CD4-positive, alpha-beta memory T cell (primary cell): Measurements from ENCODE around the gene NRG3. TPM values are rescaled to one million over a fixed set of nuclear protein-coding genes. Genes with fewer than 3 reads are reported as not detected.

Experiments
- CTCF ChIA-PET: fragments of 350-600 bp; sonication (Branson Sonifier 250); formaldehyde crosslinking; loops from one replicate; lab custom pipeline; 2021; ENCODE audit warnings: inconsistent platforms; ENCODE audit not compliant: partially characterized antibody; lab: Charles Lee
- POLR2A ChIA-PET: fragments of 350-600 bp; sonication (Branson Sonifier 250); formaldehyde crosslinking; loops from one replicate; lab custom pipeline; 2021; ENCODE audit not compliant: partially characterized antibody; lab: Charles Lee
- DNase-seq, 5 donors: peaks; one replicate each; pipeline versions ENCODE4 v3.0.0 to v3.0.0-alpha.2; 2020 to 2022; ENCODE audit warnings: mixed read lengths in 1 of 5
- H3K27ac ChIP-seq: one replicate; pipeline ENCODE4 v1.7.0; 2013; ENCODE audit warnings: low read depth, low read length
- H3K27me3 ChIP-seq: 2 replicates; pipeline ENCODE4 v1.7.0; 2013; ENCODE audit warnings: mild to moderate bottlenecking, low read length, moderate library complexity; ENCODE audit not compliant: insufficient read depth
- H3K36me3 ChIP-seq: 2 replicates; pipeline ENCODE4 v1.7.0; 2013; ENCODE audit warnings: mild to moderate bottlenecking, low read length, moderate library complexity; ENCODE audit not compliant: insufficient read depth
- H3K4me1 ChIP-seq: 2 replicates; pipeline ENCODE4 v1.7.0; 2013; ENCODE audit warnings: mild to moderate bottlenecking, low read length, moderate library complexity; ENCODE audit not compliant: insufficient read depth
- H3K4me3 ChIP-seq, 2 donors: one replicate each; pipeline ENCODE4 v1.7.0; 2013; ENCODE audit warnings: low read length in 2 of 2, mild to moderate bottlenecking in 1 of 2
- H3K9me3 ChIP-seq, 2 donors: one replicate each; pipeline ENCODE4 v1.7.0; 2013; ENCODE audit warnings: low read length in 2 of 2, control low read depth in 1 of 2; ENCODE audit not compliant: control insufficient read depth in 1 of 2
- H3K27ac Mint-ChIP-seq, 7 donors: one replicate each; pipeline ENCODE4 v1.8.0; 2020 to 2021; ENCODE audit warnings: mixed read lengths in 7 of 7, mild to moderate bottlenecking in 6 of 7, inconsistent platforms in 3 of 7, moderate library complexity in 3 of 7
- H3K27me3 Mint-ChIP-seq, 2 donors: one replicate each; pipeline ENCODE4 v1.8.0; 2020 to 2021; ENCODE audit warnings: mixed read lengths in 2 of 2
- H3K36me3 Mint-ChIP-seq, 2 donors: one replicate each; pipeline ENCODE4 v1.8.0; 2020 to 2021; ENCODE audit warnings: mixed read lengths in 2 of 2, inconsistent platforms in 1 of 2, mild to moderate bottlenecking in 1 of 2
- H3K4me1 Mint-ChIP-seq, 4 donors: one replicate each; pipeline ENCODE4 v1.8.0; 2020 to 2021; ENCODE audit warnings: mixed read lengths in 4 of 4, mild to moderate bottlenecking in 1 of 4
- H3K4me3 Mint-ChIP-seq, 8 donors: one replicate each; pipeline ENCODE4 v1.8.0; 2020 to 2021; ENCODE audit warnings: mixed read lengths in 8 of 8, mild to moderate bottlenecking in 7 of 8, moderate library complexity in 6 of 8, inconsistent platforms in 3 of 8
- H3K9me3 Mint-ChIP-seq, 8 donors: one replicate each; pipeline ENCODE4 v1.8.0; 2020 to 2021; ENCODE audit warnings: mixed read lengths in 8 of 8, mild to moderate bottlenecking in 5 of 8, inconsistent platforms in 3 of 8, moderate library complexity in 1 of 8
- intact Hi-C: fragments of 100-400 bp; cut with micrococcal nuclease; formaldehyde crosslinking; loops from one replicate; pipeline ENCODE4 v1.15.1; 2023
- polyA plus RNA-seq, 2 donors: library from polyadenylated mRNA; unstranded; fragments of 300-500 nt; fragmentation: Illumina TruSeq; gene quantifications; one replicate each; pipeline ENCODE4 v1.2.3, GENCODE V29; 2021
- total RNA-seq, 2 experiments: library from RNA; stranded (reverse); gene quantifications; one replicate each; pipeline ENCODE4 v1.2.3, GENCODE V29; 2021

Gene NRG3
- total and polyA plus RNA-seq, 4 experiments from 2014 or later: not detected

DNA sequence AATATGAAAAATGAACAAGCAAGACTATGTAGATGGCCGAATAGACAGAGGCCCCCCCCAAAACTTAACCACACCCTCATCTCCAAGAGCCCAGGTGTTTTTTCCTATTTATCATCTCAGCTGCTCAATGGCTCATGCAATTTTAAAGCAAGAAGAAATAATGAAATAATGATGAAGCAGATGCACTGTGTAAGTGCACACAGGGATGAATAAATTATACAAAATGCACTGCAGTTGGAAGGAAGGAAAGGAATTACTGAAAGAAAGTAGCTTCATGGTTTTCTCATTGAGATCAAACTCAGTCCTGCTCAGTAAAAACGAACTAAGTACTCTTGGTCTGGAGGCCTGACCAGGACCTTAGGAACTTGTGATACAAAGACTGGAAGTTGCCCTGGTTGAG, 810.1 kb downstream of the NRG3 start:
- no peak for DNase-seq
- H3K36me3 Mint-ChIP-seq: no peaks in the 10 kb centered on the region
- no peaks in the 10 kb centered on the region for H3K36me3 ChIP-seq
- H3K27ac Mint-ChIP-seq: no peak overlapping the region
- POLR2A ChIA-PET: no interaction called here
- intact Hi-C loops: no loop called here
- no peaks in the 10 kb centered on the region for H3K9me3 ChIP-seq
- no peaks in the 10 kb centered on the region for H3K27me3 ChIP-seq
- H3K4me1 ChIP-seq: no peaks in the 10 kb centered on the region
- H3K27me3 Mint-ChIP-seq: no peaks in the 10 kb centered on the region
- H3K4me3 Mint-ChIP-seq: no peak overlapping the region
- peaks cover 0 to 4% (median 2%) of the 10 kb centered on the region in 8 donors for H3K9me3 Mint-ChIP-seq
- no peaks in the 10 kb centered on the region for H3K4me1 Mint-ChIP-seq
- H3K4me3 ChIP-seq: no peak overlapping the region
- H3K27ac ChIP-seq: no peak overlapping the region
- CTCF ChIA-PET: interaction anchor here (0.6 kb wide), 1 partner anchor 140 kb away, joined by 4 read pairs; no protein-coding TSS in a partner anchor

- Mint-ChIP-seq H3K36me3 (no peaks in the 10 kb centered on the region), H3K27ac (no peak overlapping the region), H3K9me3 (peaks cover 0 to 14% (median 5%) of the 10 kb centered on the region in 8 donors), H3K27me3 (no peaks in the 10 kb centered on the region), H3K4me3 (no peak overlapping the region), H3K4me1 (no peaks in the 10 kb centered on the region)
- no peak overlapping the region for H3K4me3 ChIP-seq
- H3K4me1 ChIP-seq: no peaks in the 10 kb centered on the region
- no peak for DNase-seq
- ChIA-PET CTCF (no interaction called here), POLR2A (no interaction called here)
- no peak overlapping the region for H3K27ac ChIP-seq
- H3K27me3 ChIP-seq: no peaks in the 10 kb centered on the region
- intact Hi-C loops: no loop called here
- no peaks in the 10 kb centered on the region for H3K9me3 ChIP-seq
- H3K36me3 ChIP-seq: no peaks in the 10 kb centered on the region
Measured at GRCh38 chr10:82691211-82691610, 816.2 kb downstream of the NRG3 start.

GRCh38 chr10:82692458-82692857, 817.5 kb downstream of the NRG3 start:
- no peaks in the 10 kb centered on the region for H3K4me1 Mint-ChIP-seq
- DNase-seq: no peak
- H3K36me3 Mint-ChIP-seq: no peaks in the 10 kb centered on the region

GRCh38 chr10:82721831-82722230, 846.8 kb downstream of the NRG3 start:
- CTCF ChIA-PET: no interaction called here
- no peak overlapping the region for H3K27ac ChIP-seq
- H3K4me1 ChIP-seq: no peaks in the 10 kb centered on the region
- Mint-ChIP-seq H3K36me3 (no peaks in the 10 kb centered on the region), H3K27me3 (no peaks in the 10 kb centered on the region), H3K4me3 (no peak overlapping the region), H3K4me1 (no peaks in the 10 kb centered on the region), H3K27ac (no peak overlapping the region), H3K9me3 (peaks cover 2 to 18% (median 5%) of the 10 kb centered on the region in 8 donors)
- no peaks in the 10 kb centered on the region for H3K27me3 ChIP-seq
- no peaks in the 10 kb centered on the region for H3K9me3 ChIP-seq
- H3K36me3 ChIP-seq: no peaks in the 10 kb centered on the region
- no peak overlapping the region for H3K4me3 ChIP-seq
- no peak for DNase-seq
- POLR2A ChIA-PET: no interaction called here
- intact Hi-C loops: no loop called here

More at GRCh38 chr10:82692458-82692857, 817.5 kb downstream of the NRG3 start:
- H3K27me3 ChIP-seq: no peaks in the 10 kb centered on the region
- CTCF ChIA-PET: no interaction called here
- H3K4me3 Mint-ChIP-seq: no peak overlapping the region
- H3K36me3 ChIP-seq: no peaks in the 10 kb centered on the region
- no peaks in the 10 kb centered on the region for H3K4me1 ChIP-seq
- no peaks in the 10 kb centered on the region for H3K9me3 ChIP-seq
- H3K27ac Mint-ChIP-seq: no peak overlapping the region
- POLR2A ChIA-PET: no interaction called here
- peaks cover 0 to 19% (median 5%) of the 10 kb centered on the region in 8 donors for H3K9me3 Mint-ChIP-seq
- intact Hi-C loops: no loop called here
- no peak overlapping the region for H3K4me3 ChIP-seq
- H3K27me3 Mint-ChIP-seq: no peaks in the 10 kb centered on the region
- no peak overlapping the region for H3K27ac ChIP-seq

DNA sequence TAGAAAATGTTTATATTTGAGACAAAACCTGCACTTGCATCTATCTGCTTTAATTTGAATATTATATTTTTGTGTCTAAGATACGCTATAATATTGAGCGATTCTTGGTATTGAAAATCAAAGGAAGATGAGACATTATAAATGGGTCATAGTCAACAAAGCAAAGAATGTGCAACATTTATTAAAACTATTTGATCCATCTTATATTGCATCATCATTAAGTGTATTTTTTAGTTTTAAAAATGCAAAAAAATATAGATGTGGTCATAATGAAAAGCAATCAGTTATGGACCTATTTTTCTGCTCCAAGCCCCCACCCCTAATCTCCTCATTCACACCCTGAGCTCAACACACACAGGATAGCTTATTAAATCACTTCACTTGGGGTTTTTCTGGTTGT, 847.3 kb downstream of the NRG3 start:
- CTCF ChIA-PET: no interaction called here
- Mint-ChIP-seq H3K27me3 (no peaks in the 10 kb centered on the region), H3K4me1 (no peaks in the 10 kb centered on the region), H3K27ac (no peak overlapping the region), H3K9me3 (peaks cover 2 to 19% (median 6%) of the 10 kb centered on the region in 8 donors), H3K4me3 (no peak overlapping the region), H3K36me3 (no peaks in the 10 kb centered on the region)
- Histone ChIP-seq H3K9me3 (no peaks in the 10 kb centered on the region), H3K4me1 (no peaks in the 10 kb centered on the region), H3K27me3 (no peaks in the 10 kb centered on the region), H3K27ac (no peak overlapping the region), H3K4me3 (no peak overlapping the region), H3K36me3 (no peaks in the 10 kb centered on the region)
- POLR2A ChIA-PET: no interaction called here
- DNase-seq: no peak
- intact Hi-C loops: no loop called here

DNA sequence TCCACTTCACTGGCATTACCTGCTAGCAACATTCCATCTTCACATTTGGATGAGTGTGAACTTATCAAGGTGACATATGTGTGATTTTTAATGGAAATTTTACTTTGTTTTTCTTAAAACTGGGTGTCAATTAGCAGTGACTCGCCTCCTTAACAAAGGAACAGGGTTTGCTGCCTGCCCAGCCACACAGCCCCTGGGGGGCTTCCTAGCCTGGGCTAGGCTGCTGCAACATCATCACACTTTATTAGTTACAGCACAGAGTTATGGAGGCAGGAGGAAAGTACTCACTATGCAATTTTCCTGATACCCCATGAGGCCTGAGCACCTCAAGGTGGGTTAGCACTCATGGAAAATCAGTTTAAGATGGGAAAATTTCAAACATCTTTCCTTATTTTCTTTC, 861.3 kb downstream of the NRG3 start:
- no peak for DNase-seq
- H3K36me3 Mint-ChIP-seq: no peaks in the 10 kb centered on the region
- H3K27ac ChIP-seq: no peak overlapping the region
- H3K27me3 ChIP-seq: no peaks in the 10 kb centered on the region
- H3K27ac Mint-ChIP-seq: no peak overlapping the region
- intact Hi-C loops: no loop called here
- H3K4me3 Mint-ChIP-seq: no peak overlapping the region
- POLR2A ChIA-PET: no interaction called here
- CTCF ChIA-PET: no interaction called here
- H3K9me3 Mint-ChIP-seq: peaks cover 0 to 10% (median 4%) of the 10 kb centered on the region in 8 donors
- no peaks in the 10 kb centered on the region for H3K4me1 Mint-ChIP-seq
- no peaks in the 10 kb centered on the region for H3K9me3 ChIP-seq
- H3K4me3 ChIP-seq: no peak overlapping the region
- no peaks in the 10 kb centered on the region for H3K4me1 ChIP-seq
- H3K27me3 Mint-ChIP-seq: no peaks in the 10 kb centered on the region
- no peaks in the 10 kb centered on the region for H3K36me3 ChIP-seq

DNA sequence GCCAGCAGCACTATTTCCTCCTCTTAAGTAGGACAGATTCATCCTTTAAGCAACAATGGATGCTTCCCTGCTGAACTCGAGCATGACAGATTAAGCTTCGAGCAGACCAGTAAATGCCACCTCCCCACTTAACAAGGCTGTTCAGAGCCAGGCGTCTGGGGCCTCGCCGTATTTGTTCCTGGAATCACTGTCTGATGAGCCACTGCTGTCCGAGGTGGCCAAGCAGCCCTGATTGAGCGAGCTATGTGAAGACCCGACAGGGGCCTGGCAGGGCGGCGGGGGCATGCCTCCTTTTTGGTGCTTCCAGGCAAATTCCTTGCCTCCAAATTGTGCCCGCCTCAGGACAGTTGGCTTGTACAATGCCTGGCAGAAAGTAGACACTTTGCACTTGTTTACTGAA, 862.6 kb downstream of the NRG3 start:
- DNase-seq: no peak
- Mint-ChIP-seq H3K27me3 (no peaks in the 10 kb centered on the region), H3K4me3 (no peak overlapping the region), H3K9me3 (peaks cover 0 to 8% (median 3%) of the 10 kb centered on the region in 8 donors), H3K4me1 (no peaks in the 10 kb centered on the region), H3K36me3 (no peaks in the 10 kb centered on the region), H3K27ac (no peak overlapping the region)
- H3K4me1 ChIP-seq: no peaks in the 10 kb centered on the region
- H3K27ac ChIP-seq: no peak overlapping the region
- no peaks in the 10 kb centered on the region for H3K36me3 ChIP-seq
- POLR2A ChIA-PET: no interaction called here
- no peaks in the 10 kb centered on the region for H3K27me3 ChIP-seq
- intact Hi-C loops: no loop called here
- CTCF ChIA-PET: no interaction called here
- no peak overlapping the region for H3K4me3 ChIP-seq
- H3K9me3 ChIP-seq: no peaks in the 10 kb centered on the region

DNA sequence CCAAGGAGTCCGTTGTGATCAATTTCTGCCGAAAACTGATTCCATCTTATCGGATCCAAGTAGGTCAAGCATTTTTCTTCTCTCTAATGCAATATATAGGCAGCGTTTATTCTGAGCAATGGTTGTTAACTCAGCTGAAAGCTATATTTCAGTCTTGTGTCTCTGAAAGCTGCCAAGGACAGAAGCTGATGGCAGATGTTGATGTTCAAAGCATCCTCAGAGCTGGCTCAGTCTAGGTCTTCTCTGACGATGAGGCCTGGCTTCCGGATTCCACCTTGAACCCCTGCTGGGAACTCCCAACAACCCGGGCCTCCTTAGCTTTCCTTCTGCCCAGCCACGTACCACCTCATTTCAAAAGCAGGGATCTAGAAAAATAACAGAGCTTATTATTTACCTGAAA, 863.6 kb downstream of the NRG3 start:
- no peak overlapping the region for H3K27ac ChIP-seq
- Mint-ChIP-seq H3K4me3 (no peak overlapping the region), H3K27ac (no peak overlapping the region), H3K27me3 (no peaks in the 10 kb centered on the region), H3K4me1 (no peaks in the 10 kb centered on the region), H3K9me3 (peaks cover 0 to 7% (median 2%) of the 10 kb centered on the region in 8 donors), H3K36me3 (no peaks in the 10 kb centered on the region)
- no peaks in the 10 kb centered on the region for H3K36me3 ChIP-seq
- H3K4me1 ChIP-seq: no peaks in the 10 kb centered on the region
- DNase-seq: no peak
- H3K4me3 ChIP-seq: no peak overlapping the region
- POLR2A ChIA-PET: no interaction called here
- H3K9me3 ChIP-seq: no peaks in the 10 kb centered on the region
- intact Hi-C loops: no loop called here
- H3K27me3 ChIP-seq: no peaks in the 10 kb centered on the region
- CTCF ChIA-PET: no interaction called here
